Spleen (tissue), 7 donors: ENCODE measurements around the gene PTRH2.

Experiments used
- POLR2A ChIP-seq, 3 donors: fragments of 450-650 bp; IDR thresholded peaks; one replicate each; pipeline ENCODE4 v1.5.1; 2017; ENCODE audit warnings: antibody characterized with exemption in 3 of 3, mild to moderate bottlenecking in 1 of 3
- TF ChIP-seq, protein P1 (sequence below), 11 experiments: fragments of 200-600 bp in 7 of 11; fragments of 450-650 bp in 4 of 11; sonication (generic) in 4 of 11; IDR thresholded peaks in 8 of 11; conservative IDR thresholded peaks in 3 of 11; 1 replicate in 7 of 11; 2 replicates in 4 of 11; pipeline versions ENCODE4 v1.4.0 to v1.8.0; 2016 to 2021; ENCODE audit warnings: antibody characterized with exemption in 11 of 11, inconsistent platforms in 4 of 11, mild to moderate bottlenecking in 1 of 11
- donor health status: DM: no; HTN: no; CAD: no; lungs with moderate emphysema.
- donor health status: DM: no; HTN: no; CAD: no.
- donor health status: DM: no; HTN: no; CAD: no.

GRCh38 chr17:59699218-59699617 lies 8.0 kb downstream of the PTRH2 start:
- TF ChIP-seq, protein P1, sequence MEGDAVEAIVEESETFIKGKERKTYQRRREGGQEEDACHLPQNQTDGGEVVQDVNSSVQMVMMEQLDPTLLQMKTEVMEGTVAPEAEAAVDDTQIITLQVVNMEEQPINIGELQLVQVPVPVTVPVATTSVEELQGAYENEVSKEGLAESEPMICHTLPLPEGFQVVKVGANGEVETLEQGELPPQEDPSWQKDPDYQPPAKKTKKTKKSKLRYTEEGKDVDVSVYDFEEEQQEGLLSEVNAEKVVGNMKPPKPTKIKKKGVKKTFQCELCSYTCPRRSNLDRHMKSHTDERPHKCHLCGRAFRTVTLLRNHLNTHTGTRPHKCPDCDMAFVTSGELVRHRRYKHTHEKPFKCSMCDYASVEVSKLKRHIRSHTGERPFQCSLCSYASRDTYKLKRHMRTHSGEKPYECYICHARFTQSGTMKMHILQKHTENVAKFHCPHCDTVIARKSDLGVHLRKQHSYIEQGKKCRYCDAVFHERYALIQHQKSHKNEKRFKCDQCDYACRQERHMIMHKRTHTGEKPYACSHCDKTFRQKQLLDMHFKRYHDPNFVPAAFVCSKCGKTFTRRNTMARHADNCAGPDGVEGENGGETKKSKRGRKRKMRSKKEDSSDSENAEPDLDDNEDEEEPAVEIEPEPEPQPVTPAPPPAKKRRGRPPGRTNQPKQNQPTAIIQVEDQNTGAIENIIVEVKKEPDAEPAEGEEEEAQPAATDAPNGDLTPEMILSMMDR (IDR thresholded peaks at IDR 0.05 in 8 of 11, conservative IDR thresholded peaks at IDR 0.05 in 3 of 11), result no peak
- TF ChIP-seq POLR2A (IDR thresholded peaks at IDR 0.05), result no peak
